ENCODE measurements around the gene VSTM2B. TPM values are rescaled to one million over a fixed set of nuclear protein-coding genes. Genes with fewer than 3 reads are reported as not detected.

VSTM2B gene
- total and polyA plus RNA-seq, 2 of the 13 experiments (the other 11 are each of a cell fraction or from before 2014, with no cell fraction given), result not detected

GRCh38 chr19:29576046-29576606, 50.3 kb downstream of the VSTM2B start:
- H3K4me1 ChIP-seq (ENCODE audit: insufficient read depth, low read length), result no peaks in the 10 kb centered on the region
- no peaks in the 10 kb centered on the region for H3K79me2 ChIP-seq (ENCODE audit: insufficient read depth, low read length)
- ATAC-seq, result no peak; the same call in 2 of the 3 replicates
- TF ChIP-seq SMYD3 (CRISPR knock-in tag; IDR thresholded peaks at IDR 0.05) (no peak), CEBPZ (IDR thresholded peaks at IDR 0.05; ENCODE audit: low read length) (no peak), ZFP36L2 (CRISPR knock-in tag; IDR thresholded peaks at IDR 0.05) (no peak), ZBTB25 (CRISPR knock-in tag; IDR thresholded peaks at IDR 0.05) (no peak)
- in situ Hi-C loops (cut with HindIII; ENCODE audit: extremely low pct_ligation_motif_present, low pct_unique_long_range_greater_than_20kb), result no loop called here
- H3K27me3 ChIP-seq (ENCODE audit: control insufficient read depth in 1 of 2, insufficient read depth in 2 of 2, low read length in 2 of 2), result peaks cover 1 to 23% of the 10 kb centered on the region in 2 experiments
- H3K9me3 ChIP-seq (ENCODE audit: low read length), result no peaks in the 10 kb centered on the region
- DNase-seq (ENCODE audit: low spot score), result no peak
- ChIA-PET CTCF (ENCODE audit: low intra/inter-chr PET ratio, low total read pairs) (no interaction called here), POLR2A (no interaction called here)
- no peak overlapping the region for H3K9ac ChIP-seq (ENCODE audit: insufficient read depth, low read depth, low read length)
- no peak overlapping the region for H3K4me3 ChIP-seq (replicated peaks in 1 of 3; ENCODE audit: insufficient read depth in 1 of 3, low read depth in 2 of 3, low read length in 3 of 3)
- no peaks in the 10 kb centered on the region for H3K36me3 ChIP-seq (replicated peaks in 1 of 2; ENCODE audit: control insufficient read depth in 1 of 2, insufficient read depth in 2 of 2, low read length in 2 of 2)
- no TSS peak for BruUV-seq (replicated peaks)
- no peak overlapping the region for H3K27ac ChIP-seq (ENCODE audit: extremely low read length, insufficient read depth, low read length)
- no peak for FAIRE-seq
- 2% methylated on average over 13 of the region's 14 CpGs for WGBS (ENCODE audit: low lambda C conversion rate)
- intact Hi-C loops (cut with micrococcal nuclease; ENCODE audit: unreplicated experiment), result no loop called here
- H2AFZ ChIP-seq (ENCODE audit: low read length), result no peak overlapping the region
- no peaks in the 10 kb centered on the region for H4K20me1 ChIP-seq (ENCODE audit: insufficient read depth, low read length)
- no peak overlapping the region for H3K4me2 ChIP-seq (ENCODE audit: low read depth, low read length)
